ENCODE results near the gene NACA.
"Not testable (repeated sequence)": the region's sequence is repeated elsewhere in the genome, so short reads cannot be mapped to it uniquely, and the experiment has no call there.

Gene NACA

GRCh38 chr12:56728139-56728861 lies 3.2 kb upstream of the NACA start:
- peaks cover 14% of the 10 kb centered on the region for H3K4me1 ChIP-seq (ENCODE audit: low read depth, poor library complexity, severe bottlenecking)
- no peak overlapping the region; the same call in 1 of the 2 replicates for H3K27ac ChIP-seq
- H3K79me2 ChIP-seq (ENCODE audit: insufficient read depth, low read depth): peaks cover 20% of the 10 kb centered on the region
- no peak overlapping the region for H3K9ac ChIP-seq
- H3K36me3 ChIP-seq (ENCODE audit: insufficient read depth): peaks cover 14% of the 10 kb centered on the region; the same call in 1 of the 2 replicates
- H3K4me3 ChIP-seq (IDR thresholded peaks at IDR 0.05; ENCODE audit: insufficient read depth, low read depth, low read length): no peak overlapping the region
- no peak overlapping the region for H2AFZ ChIP-seq (ENCODE audit: low read depth)
- H3K27me3 ChIP-seq (ENCODE audit: insufficient read depth, low read depth): no peaks in the 10 kb centered on the region
- H3K4me2 ChIP-seq: no peak overlapping the region
- H4K20me1 ChIP-seq (ENCODE audit: insufficient read depth): peaks cover 6% of the 10 kb centered on the region
- TF ChIP-seq, protein P1, sequence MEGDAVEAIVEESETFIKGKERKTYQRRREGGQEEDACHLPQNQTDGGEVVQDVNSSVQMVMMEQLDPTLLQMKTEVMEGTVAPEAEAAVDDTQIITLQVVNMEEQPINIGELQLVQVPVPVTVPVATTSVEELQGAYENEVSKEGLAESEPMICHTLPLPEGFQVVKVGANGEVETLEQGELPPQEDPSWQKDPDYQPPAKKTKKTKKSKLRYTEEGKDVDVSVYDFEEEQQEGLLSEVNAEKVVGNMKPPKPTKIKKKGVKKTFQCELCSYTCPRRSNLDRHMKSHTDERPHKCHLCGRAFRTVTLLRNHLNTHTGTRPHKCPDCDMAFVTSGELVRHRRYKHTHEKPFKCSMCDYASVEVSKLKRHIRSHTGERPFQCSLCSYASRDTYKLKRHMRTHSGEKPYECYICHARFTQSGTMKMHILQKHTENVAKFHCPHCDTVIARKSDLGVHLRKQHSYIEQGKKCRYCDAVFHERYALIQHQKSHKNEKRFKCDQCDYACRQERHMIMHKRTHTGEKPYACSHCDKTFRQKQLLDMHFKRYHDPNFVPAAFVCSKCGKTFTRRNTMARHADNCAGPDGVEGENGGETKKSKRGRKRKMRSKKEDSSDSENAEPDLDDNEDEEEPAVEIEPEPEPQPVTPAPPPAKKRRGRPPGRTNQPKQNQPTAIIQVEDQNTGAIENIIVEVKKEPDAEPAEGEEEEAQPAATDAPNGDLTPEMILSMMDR (conservative IDR thresholded peaks at IDR 0.05; ENCODE audit: low read depth, low read length): no peak

GRCh38 chr12:56726196-56726675 lies 1.1 kb upstream of the NACA start:
- Histone ChIP-seq H3K27ac (peak overlapping the region; percentile 92; the same call in 1 of the 2 replicates), H3K79me2 (ENCODE audit: insufficient read depth, low read depth) (peaks cover 40% of the 10 kb centered on the region), H3K36me3 (ENCODE audit: insufficient read depth) (peaks cover 29% of the 10 kb centered on the region; the same call in 1 of the 2 replicates), H3K4me2 (peak overlapping the region; percentile 93; the same call in 1 of the 2 replicates), H3K4me1 (ENCODE audit: low read depth, poor library complexity, severe bottlenecking) (peaks cover 35% of the 10 kb centered on the region), H4K20me1 (ENCODE audit: insufficient read depth) (peaks cover 27% of the 10 kb centered on the region), H2AFZ (ENCODE audit: low read depth) (peak overlapping the region; percentile 70; the same call in 1 of the 2 replicates)
- H3K4me3 ChIP-seq (IDR thresholded peaks at IDR 0.05; ENCODE audit: insufficient read depth, low read depth, low read length); H3K9ac ChIP-seq; H3K27me3 ChIP-seq (ENCODE audit: insufficient read depth, low read depth): not testable (repeated sequence)

DNA sequence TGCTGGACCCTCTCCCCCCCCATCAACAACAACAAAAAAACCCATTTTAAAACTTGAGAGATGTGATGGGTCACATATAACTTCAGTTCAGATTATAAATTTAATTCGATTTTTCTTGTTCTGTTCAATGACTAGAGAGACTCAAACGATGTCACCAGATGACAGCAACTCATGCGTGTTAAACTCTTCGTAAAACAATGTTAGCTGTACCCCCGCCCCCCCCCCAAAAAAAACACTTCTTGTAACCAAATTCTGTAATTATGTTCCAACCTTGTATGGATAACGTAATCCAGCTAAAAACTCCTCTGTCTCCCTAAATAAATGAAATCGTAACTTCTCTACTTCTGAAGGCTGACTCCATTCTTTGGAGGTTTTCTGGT lies 614 bp upstream of the NACA start:
- peaks cover 31% of the 10 kb centered on the region; the same call in 1 of the 2 replicates for H3K36me3 ChIP-seq (ENCODE audit: insufficient read depth)
- H3K4me1 ChIP-seq (ENCODE audit: low read depth, poor library complexity, severe bottlenecking): peaks cover 40% of the 10 kb centered on the region
- peaks cover 45% of the 10 kb centered on the region for H3K79me2 ChIP-seq (ENCODE audit: insufficient read depth, low read depth)
- peak overlapping the region; percentile 95; the same call in 1 of the 2 replicates for H3K9ac ChIP-seq
- H3K27me3 ChIP-seq (ENCODE audit: insufficient read depth, low read depth): no peaks in the 10 kb centered on the region
- peak overlapping the region; percentile 92 for H3K27ac ChIP-seq
- H3K4me3 ChIP-seq (IDR thresholded peaks at IDR 0.05; ENCODE audit: insufficient read depth, low read depth, low read length): peak overlapping the region; percentile 65
- H3K4me2 ChIP-seq: peak overlapping the region; percentile 93
- peak overlapping the region; percentile 70 for H2AFZ ChIP-seq (ENCODE audit: low read depth)
- peaks cover 32% of the 10 kb centered on the region for H4K20me1 ChIP-seq (ENCODE audit: insufficient read depth)
- TF ChIP-seq, protein P1 (conservative IDR thresholded peaks at IDR 0.05; ENCODE audit: low read depth, low read length): no peak

DNA sequence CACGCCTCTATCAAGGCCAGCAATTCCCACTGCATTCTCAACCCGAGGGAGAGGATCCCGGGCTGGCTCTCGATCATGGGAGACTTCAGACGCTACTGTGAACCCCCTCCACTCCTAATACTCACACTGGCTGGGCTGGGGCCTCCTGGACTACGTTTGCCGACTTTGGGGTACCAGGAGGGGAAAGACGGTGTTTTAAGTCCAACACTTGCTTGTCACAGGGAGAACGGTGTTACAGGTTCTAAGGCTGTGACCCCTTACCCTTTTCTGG lies 463 bp downstream of the NACA start:
- peak overlapping the region; percentile 94 for H3K4me3 ChIP-seq (IDR thresholded peaks at IDR 0.05; ENCODE audit: insufficient read depth, low read depth, low read length)
- peak overlapping the region; percentile 92 for H3K27ac ChIP-seq
- H3K4me2 ChIP-seq: peak overlapping the region; percentile 93
- peak overlapping the region; percentile 70 for H2AFZ ChIP-seq (ENCODE audit: low read depth)
- H3K9ac ChIP-seq: peak overlapping the region; percentile 95
- H3K79me2 ChIP-seq (ENCODE audit: insufficient read depth, low read depth): peaks cover 56% of the 10 kb centered on the region
- H4K20me1 ChIP-seq (ENCODE audit: insufficient read depth): peaks cover 43% of the 10 kb centered on the region
- H3K27me3 ChIP-seq (ENCODE audit: insufficient read depth, low read depth): no peaks in the 10 kb centered on the region
- TF ChIP-seq, protein P1 (conservative IDR thresholded peaks at IDR 0.05; ENCODE audit: low read depth, low read length): no peak
- peaks cover 41% of the 10 kb centered on the region; the same call in 1 of the 2 replicates for H3K36me3 ChIP-seq (ENCODE audit: insufficient read depth)
- peaks cover 51% of the 10 kb centered on the region for H3K4me1 ChIP-seq (ENCODE audit: low read depth, poor library complexity, severe bottlenecking)

Data from KMS-11 (cell line).